GM18951 (cell line): ENCODE results near the gene EXD3.

ENCODE experiments used
- POLR2A ChIP-seq: IDR thresholded peaks from 4 replicates; pipeline ENCODE4 v1.6.1; 2011; ENCODE audit warnings: mild to moderate bottlenecking; ENCODE audit not compliant: insufficient read length, insufficient read depth; ENCODE audit errors: extremely low read depth
- in situ Hi-C: fragments of 300-500 bp; cut with MboI; formaldehyde crosslinking; loops from one replicate; pipeline ENCODE4 v1.12.0; 2022; ENCODE audit warnings: low sequenced_read_pairs, mixed read lengths, inconsistent platforms; ENCODE audit not compliant: unreplicated experiment

Gene EXD3

DNA sequence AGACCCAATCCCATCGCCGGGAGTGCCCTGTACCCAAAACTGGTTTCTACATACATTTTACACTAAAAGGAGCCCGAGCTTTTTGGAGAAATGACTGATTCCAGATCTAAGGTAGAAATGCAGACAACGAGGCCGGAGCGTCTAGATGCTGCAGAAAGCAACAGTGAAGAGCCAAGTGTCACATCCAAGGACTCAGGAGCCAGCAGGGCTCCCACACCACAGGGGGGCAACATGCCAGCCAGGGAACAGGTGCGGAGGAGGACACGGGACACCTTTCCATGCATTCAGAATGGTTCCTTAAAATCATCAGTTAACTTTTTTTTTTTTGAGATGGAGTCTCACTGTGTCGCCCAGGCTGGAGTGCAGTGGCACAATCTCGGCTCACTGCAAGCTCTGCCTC is 97.8 kb downstream of the EXD3 start:
- in situ Hi-C loops, result no loop called here
- no peak for TF ChIP-seq POLR2A

DNA sequence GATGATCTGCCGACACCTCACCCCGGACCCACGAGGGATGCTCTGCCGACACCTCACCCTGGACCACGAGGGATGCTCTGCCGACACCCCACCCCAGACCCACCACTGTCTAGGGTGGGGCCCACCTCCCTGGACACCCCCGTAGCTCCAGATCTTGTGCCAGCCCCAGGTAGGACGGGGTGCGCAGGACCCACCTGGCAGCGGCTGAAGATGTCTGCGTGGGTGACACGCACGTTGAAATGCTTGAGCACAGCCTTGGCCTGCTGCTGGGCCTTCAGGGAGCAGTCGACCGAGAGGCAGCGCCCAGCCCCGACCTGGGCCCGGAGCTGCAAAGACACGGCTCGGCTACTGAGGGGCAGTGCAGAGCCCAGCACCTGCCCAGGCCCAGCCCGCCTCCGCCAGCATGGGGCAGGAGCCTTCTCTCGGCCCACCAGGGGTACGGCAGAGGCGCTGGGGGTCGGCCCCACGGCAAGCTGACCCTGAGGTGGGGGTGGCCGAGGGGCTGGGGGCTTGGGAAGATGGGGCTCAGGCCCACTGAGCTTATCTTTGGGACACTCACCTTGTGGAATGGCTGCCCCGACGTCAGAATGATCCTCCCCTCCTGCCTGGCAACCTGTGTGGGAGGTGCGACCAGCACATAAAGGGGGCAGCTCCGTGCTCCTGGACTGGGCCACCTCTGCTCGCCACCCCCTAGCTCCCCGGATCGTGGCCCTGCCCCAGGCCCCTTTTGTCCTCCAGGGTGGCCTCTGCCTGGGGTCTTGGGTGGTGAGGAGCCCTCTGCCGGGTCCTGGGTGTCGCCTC is 99.2 kb downstream of the EXD3 start:
- in situ Hi-C loops, result no loop called here
- no peak for TF ChIP-seq POLR2A

DNA sequence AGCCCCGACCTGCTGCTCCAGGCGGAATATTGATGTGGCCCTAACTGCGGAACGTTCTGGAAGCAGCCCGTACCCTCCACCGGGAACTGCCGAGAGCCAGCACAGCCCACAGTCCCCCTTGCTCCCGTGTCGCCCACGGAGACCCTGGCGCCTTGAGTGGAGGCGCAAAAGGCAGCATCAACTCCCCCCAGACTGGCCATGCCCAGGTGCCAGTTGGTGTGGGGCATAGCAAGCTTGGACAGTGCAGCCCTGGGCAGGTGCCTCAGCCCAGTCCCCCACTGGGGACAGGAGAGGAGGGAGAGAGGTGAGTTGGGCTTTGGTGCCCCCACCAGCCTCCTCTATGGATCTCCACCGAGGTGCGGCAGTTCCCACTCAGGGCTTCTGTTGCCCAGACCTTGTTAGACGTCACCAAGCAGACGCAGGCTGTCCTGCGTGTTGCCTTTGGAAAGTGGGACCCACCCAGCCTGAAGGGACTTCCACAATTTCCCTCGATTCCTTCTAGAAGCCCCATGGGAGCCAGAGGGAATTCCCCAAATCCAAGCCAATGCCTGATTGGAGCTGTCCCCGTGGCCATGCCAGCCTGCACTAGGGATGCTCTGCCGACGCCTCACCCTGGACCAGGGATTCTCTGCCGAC is 101.1 kb downstream of the EXD3 start:
- in situ Hi-C loops, result no loop called here
- no peak for TF ChIP-seq POLR2A

DNA sequence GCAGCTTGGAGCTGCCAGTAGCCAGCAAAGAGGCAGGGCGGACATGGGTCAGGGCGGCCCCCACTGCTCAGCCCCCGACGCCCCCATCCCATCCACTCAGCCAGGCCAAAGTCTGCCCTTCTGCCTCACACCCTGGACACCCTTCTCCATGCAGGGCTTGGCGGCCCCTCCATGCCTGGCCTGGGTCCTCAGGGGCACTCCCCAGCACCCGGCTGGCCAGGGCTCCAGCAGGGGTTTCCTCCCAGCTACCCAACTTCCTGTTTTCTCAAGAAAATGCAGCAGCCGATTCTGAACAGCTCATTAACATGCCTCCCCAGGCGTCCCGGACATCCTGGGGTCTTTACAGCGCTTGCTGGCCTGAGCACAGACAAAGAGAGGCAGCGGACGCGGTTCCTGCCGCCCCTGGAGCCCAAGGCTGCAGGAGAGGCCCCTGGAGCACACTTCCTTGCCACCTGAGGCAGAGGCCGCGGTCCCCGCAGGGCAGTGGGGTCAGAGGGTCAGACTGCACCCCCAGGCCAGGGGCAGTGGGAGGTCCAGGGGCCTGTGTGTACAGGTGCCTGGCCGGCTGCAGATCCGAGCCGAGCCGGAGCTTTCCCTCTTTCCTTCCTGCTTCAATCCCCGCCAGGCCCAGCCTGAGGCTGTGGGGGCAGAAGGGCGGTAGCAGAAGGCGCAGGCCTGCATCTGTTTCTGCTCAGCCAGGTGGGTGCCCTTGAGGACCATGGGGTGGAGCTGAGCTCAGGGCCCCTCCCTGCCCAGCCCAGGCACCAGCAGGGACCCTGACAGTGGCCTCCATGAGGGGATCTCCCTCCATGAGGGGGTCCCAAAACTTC is 102.2 kb downstream of the EXD3 start:
- in situ Hi-C loops, result no loop called here
- no peak for TF ChIP-seq POLR2A

DNA sequence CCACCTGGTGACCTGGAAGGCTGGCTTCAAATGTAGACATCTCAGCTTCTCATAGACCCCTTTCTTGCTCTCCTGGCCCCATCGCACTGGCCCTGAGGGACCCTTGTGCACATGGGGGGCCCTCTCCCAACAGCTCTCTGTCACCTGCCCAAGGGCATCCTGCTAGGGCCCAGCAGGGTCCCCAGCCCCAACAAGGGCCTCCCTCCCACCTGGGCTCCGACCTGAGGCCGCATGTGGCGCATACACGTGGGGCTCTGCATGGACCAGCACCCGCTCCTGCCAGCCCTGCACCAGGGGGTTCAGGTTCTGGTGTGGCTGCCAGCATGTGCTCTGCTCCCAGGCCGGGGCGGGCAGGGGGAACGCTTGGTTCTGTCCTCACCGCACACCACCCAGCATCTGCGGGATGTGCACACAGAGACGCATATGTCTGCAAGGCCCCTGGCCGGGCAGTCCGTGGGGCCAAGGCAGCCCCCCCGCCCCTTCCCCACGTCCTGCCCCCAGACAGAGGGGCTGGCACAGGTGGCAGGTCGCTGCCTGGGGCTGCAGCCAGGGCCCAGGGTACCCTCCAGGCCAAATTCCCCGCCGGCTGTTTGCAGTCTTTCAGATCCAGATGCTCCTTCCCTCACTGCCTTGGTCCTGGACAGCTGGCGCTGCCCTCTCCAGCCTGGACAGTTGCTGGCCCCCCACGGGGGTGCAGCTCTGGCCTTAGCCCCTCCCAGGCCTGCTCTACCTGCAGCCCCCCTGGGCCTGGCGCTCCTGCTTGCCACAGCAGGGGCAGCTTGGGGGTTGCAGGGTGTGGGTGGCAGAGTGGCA is 103.0 kb downstream of the EXD3 start:
- in situ Hi-C loops, result no loop called here
- no peak for TF ChIP-seq POLR2A

DNA sequence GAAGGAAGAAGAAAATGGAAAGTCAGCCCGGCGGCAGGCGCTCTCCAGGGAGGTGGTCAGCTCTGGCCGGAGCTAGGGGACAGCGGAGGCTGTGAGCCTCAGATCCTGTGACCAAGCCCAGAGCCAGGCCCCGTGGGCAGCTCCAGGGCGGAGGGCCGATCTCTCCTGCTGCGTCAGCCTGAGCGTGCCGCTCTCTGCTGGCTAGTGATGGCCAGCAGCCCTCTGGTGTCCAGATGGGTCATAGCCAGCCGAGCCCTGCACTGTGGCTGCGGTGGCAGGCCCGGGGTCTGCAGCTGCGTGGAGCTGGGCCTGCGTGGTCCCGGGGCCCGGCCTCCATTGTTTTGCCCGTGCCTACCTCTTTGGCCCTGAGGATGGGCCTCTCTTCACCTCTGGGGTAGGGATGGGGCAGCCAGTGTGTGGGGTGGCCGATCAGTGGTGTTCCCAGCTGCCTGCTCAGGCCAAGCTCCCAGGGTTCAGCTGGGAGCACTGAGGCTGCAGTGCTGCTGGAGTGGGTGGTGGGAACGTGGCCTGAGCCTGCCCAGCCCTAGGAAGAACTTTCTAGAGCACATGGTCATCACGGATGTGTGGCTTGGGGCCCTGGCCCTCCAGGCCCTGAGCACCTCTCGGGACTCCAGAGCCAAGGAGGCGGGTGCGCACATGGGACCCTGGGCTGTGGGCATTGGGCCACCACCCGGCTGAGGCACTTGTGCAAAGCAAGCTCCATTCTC is 103.8 kb downstream of the EXD3 start:
- TF ChIP-seq POLR2A, result no peak
- in situ Hi-C loops, result no loop called here

DNA sequence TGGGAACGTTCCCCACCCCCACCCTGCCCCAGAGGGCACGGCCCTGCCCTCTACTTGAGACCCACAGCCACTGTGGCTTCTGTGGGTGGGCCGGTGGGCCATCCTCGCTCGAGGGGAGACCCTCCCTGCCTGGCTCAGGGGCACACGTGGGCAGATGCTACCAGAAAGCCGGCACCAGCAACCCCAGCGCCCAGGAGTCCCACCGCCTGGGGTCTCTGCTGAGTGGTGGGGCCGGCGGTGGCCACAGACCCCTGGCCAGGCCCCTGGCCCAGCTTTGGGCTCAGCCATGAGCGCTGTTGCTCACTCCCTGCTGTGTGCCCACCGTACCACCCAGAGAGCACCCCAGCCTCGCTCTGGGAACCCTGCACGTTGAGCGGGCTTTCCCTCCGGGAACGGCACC is 104.4 kb downstream of the EXD3 start:
- TF ChIP-seq POLR2A, result no peak
- in situ Hi-C loops, result no loop called here

DNA sequence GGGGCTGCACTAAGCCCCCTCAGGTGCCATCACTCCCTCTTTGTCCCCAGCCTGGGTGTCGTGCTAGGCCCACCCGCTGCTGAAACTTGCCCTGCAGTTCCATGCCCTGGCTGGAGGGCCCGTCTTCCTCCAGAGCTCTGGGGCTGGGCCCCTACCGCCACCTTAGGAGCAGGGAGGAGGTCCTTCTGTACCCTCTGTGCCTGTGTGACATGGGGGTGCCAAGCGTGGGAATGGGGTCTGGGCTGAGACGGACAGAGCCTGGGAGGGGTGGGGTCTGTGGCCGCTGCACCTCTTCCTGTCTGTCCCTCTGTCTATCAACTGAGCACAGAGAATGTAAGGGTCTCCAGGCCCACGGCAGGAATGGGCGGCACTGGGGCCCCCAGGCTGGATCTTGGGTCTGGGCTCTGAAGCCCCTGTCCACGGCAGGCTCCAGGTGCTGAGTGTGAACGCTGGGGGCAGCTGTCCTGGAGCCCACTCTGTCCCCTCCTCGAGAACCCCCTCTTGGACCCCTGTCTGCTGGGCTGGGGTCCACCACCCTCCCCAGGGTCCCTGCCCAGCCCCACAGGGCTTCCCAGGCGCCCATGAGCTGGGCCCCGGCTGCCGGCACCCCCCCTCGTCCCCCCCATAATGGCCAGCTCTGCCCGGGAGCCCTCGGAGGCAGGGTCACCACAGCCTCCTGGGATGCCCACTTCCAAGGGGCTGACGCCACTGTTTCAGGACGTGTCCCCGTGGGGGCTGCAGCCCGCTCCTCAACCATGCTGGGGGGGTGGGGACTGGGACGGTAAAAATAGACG is 105.0 kb downstream of the EXD3 start:
- TF ChIP-seq POLR2A, result no peak
- in situ Hi-C loops, result no loop called here

DNA sequence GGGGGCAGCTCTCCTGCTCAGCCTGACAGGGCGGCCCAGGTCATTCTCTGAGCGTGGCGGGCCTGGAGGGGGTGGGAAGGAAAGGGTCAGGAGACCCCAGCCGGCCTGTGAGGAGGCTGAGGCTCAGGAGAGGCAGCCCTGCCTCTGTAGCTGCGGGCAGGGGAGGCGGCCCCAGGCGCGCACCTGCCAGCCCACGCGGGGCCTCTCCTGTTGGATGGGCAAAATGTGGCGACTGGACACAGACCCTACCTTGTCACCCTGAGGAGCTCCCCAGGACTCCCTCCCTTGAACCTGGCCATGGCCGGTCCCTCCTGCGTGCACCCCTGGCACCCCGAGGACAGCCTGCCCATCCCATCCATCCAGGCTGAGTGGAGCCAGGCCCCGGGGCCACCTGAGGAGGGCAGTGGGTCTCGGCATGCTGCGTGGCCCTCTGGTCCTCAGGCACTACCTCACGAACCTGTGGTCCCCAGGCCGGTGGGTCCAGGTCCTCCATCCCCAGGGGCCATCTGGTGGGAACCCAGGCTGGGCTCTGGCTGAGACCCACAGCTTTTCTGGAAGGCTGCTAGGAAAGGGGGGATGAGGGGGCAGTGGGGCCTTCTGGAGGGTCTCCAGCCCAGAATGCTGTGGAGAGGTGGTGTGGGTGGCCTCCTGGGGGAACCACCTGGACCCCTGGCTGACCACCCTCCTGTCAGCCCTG is 105.8 kb downstream of the EXD3 start:
- no peak for TF ChIP-seq POLR2A
- in situ Hi-C loops, result no loop called here

DNA sequence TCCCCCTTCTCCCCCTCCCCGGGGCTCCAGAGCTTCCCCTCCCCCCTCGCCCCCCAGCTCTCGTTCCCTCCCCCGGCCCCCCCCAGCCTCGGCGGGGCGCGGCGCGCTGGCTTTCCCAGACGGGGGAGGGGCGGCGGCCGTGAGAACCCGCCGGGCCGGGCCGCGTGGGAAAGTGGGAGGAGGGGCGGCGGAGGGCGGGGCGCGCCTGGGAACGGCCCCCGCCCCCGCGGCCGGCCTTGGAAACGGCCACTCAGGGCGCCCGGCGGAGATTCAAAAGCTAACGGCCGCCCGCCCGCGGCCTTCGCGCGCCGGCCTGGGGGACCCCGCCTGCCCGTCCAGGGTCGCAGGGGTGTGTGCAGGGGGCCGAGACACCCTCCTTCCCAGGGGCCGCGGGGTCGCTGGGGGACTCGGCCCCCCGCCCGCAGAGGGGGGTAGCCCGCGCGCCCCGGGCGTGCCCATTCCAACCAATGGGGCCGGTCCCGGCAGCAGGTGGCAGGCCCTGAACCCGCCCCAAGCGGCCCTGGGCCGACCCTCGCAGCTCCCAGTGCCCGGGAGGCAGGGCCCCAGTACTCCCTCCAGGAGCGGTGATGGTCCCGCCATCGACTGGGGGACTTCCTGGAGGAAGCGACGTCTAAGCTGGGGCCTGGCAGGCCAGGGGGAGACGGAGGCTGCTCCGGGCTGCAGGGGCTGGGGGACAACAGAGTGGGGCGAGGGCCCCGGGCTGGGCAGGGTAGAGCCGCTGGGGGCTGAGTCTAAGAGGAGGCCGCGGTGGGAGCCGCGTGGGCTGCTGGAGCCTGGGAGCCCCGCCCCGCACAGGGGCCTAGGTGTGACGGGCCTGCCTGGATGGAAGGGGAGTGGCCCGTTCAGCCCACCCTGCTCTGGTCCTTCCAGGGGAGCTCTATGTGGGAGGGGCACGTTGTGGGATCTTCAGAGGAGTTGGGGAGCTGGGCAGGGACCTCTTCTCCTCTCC is 106.7 kb downstream of the EXD3 start:
- in situ Hi-C loops, result no loop called here
- TF ChIP-seq POLR2A, result peak; percentile 39
